Cerebellar cortex (tissue), 1 donor: Measurements from ENCODE around the gene IMPACT.
A peak's percentile ranks its signal among the peaks of the same experiment; 100 is the strongest.

ENCODE experiments used
- DNase-seq: peaks from one replicate; pipeline ENCODE4 v3.0.0-alpha.2; 2015; ENCODE audit warnings: low spot score

Gene IMPACT

DNA sequence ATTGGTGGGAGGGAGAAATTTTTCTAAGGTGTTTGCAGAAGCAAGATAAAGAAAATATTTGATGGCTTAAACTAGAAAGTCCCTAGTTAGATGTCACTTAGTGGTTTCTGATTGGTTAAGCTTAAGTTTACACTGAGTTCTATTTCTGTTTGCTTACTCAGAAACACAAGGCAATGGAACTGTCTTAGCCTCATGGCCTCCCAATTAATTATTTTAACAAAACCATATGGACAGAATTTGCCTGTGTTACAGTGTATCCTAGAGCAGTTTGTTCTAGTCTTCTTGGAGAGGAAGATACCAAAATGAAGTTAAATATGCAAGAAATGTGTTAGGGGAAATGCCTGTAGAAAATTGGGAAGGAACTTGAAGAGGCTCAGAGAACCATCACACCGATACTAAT lies 4.6 kb upstream of the IMPACT start:
- no peak for DNase-seq

DNA sequence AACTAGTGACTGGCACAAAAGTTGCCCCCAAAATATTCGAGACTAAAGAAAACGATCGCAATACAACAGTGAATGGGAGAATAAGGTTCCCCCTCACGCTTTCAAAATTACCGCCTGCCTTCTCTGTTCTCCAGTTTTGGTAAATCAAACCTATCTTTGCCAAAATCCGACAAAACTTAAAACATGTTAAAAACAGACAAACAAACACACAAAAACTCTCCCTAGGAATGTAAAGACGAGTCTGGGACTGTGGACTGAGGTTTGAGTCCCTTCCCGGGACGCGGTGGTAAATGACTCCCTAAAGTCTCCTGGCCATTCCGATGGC lies 435 bp upstream of the IMPACT start:
- no peak for DNase-seq

DNA sequence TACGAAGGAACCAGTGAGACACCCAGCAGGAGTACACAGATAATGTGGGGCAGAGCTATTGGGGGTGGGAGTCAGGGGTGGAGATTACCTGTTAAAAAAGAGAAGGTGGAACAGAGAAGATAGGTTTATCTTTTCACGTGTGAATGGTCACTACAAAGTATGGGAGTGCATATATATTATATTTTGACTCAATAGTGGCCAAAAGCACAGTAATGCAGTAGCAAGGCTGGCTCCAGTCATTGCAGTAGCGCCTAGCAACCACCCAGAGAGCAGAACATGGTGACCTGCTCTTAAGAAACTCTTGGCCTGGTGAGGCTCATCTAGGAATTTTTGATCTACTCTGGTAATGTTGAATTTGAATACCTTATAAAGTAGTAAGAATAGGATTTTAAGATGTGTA lies 1.0 kb downstream of the IMPACT start:
- no peak for DNase-seq

DNA sequence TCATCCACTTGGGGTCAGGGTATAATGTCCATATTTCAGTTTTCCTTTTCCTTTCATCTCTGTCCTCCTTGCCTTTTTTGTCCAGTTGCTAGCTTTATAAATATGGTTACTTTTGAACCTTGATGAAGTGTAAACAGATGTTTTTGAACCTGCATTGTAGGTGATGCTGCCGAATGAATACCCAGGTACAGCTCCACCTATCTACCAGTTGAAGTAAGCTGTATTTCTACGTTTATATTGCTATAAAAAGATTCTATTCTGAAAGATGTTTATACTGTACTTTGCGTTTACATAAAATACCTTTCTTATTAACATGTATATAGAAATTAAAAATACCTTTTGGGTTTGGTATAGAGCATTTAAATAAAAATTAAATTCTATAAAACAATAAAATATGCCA lies 2.2 kb downstream of the IMPACT start:
- DNase-seq = no peak

DNA sequence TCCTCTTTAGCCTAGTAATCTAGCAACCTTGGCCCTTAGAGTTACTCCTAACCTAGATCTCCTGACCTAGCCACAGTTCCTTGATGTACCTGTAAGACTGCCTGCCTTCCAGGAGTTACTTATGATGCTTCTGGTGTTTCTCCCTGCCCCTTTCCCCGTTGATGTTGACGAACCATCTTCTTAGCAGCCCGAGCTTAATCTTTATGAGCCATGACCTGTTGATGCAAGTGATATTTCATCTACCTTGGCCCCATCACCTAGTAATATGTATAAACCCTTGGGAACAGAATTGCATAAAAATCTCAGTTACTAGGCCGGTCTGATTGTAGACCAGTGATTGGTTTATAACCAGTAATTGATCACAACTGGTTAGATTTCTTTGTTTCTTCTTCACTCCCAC lies 2.7 kb downstream of the IMPACT start:
- DNase-seq = no peak

DNA sequence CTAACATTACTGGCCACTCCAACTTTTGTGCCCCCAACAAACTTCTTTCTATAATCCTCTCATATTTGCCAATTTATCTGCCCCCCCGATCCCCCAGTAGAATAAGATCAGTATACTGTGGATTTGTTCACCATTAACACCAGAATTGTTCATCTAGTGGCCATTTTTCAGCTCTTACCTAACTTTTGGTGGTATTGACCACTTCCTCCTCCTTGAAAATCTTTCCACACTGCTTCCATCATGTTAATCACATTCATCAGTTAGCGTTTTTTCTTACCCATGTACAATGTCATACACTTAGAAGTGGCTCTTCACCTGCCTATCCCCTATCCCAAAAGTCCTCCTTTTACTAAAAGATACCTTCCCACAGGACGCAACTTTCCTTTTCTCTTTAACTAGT lies 6.1 kb downstream of the IMPACT start:
- no peak for DNase-seq

DNA sequence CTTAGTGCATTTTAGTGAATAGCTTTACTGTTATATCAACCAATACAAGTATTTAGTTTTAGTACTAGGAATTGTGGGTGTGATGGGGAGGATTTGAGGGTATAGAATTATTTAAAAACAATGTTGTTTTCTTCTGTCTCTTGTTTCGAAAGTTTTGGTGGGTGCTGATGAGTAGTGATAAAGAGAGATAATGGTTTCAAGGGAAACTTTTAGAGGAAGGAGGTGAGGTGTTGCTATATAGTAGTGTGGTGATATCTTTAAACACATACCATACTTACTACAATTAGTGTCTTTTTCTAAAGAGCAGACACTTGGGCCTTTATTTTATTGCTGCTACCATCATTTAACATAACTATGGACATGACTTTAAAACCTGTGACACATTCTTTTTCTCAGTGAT lies 10.5 kb downstream of the IMPACT start:
- DNase-seq = no peak

DNA sequence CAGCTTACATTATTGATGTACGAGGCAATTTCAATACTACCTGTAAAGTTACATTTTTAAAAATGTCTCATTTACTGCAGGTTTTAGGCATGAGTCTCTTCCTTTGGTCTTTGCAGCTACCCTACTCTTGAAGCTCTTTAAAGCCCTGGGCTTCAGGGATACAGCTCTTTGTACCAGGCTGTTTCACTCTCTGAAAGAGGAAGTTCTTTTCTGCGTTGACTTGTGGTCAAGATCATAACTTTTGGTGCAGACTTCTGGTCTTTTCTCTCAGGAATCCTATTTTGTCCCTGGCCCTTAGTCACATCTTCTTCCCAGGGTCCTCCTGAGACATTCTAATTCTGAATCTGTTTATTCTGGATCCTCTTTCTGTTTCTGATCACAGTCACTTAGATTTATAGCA lies 17.4 kb downstream of the IMPACT start:
- DNase-seq = no peak

DNA sequence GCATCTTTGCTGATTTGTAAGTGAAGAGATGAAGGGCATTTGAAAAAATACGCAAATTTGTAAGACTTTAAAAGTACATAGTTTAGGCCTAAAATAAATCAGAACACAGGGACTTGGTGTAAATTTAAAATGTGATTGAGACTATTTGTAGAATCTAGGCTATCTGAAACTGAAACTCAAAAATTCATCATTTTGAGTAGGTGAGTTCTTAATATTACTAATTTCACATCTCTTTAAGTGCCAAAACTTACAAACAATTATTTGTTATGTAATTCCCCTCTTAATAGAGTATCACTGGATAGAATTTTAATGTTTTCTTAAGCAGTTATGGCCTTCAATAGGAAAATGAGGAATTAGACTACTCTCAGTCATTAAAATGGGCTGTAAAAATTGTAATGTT lies 20.0 kb downstream of the IMPACT start:
- no peak for DNase-seq

DNA sequence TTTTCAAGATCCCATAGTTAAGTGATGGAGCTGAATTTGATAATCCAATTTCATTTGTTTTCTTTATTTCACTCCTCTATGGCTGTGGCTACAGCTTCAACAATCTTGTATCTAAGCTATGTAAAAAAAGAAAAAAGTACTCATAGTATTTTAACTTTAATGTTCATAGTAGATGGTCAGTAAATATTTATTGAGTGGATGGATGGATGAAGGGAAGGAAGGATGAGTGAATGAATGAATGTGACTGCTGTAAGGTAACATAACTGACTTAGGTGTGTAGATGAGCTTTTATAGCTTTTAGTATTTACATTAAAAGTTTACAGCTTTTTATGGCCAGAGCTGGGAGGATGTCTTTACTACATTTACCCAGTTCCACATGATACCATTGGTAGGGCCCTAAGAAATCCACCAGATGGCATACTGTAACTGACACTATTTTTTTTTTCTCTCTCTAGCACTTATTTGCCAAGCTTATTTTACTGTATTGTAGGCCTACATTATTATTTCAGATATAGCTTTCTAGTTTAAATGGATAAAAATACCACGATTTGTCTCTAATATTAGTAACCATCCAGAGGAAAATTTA lies 20.6 kb downstream of the IMPACT start:
- peak; percentile 13 for DNase-seq

DNA sequence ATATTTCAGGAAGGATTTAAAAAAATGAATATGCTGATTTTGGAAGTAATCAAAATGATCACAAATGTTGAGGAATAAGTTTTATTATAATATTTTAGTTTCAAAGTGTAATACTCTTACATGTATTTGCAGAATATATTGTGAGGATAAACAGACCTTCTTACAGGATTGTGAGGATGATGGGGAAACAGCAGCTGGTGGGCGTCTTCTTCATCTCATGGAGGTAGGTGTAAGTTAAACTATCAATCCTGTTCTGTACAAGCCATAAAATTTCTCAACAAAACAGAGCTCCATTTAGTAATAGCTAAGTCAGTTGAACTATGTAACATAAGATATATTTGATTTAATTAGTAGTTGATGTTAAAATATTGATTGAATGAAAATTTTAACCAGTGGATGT lies 21.5 kb downstream of the IMPACT start:
- DNase-seq = no peak

DNA sequence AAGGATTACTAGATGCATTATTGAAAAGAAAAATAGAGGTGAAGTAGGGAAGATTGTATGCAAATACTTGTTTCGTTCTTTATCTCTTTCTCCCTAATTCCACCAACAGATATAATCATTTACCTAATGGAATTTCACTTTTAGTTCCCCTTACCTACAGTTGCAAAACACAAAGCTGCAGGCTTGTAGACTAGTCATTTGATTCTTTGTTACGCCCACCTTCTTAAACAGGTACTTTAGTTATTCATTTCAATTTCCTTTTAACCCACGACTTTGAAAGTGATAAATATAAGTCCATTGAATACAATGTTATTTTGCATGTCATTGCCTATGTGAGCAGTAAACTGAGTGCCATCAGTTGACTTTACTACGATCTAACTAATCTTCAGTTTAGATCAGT lies 30.1 kb downstream of the IMPACT start:
- DNase-seq = no peak

DNA sequence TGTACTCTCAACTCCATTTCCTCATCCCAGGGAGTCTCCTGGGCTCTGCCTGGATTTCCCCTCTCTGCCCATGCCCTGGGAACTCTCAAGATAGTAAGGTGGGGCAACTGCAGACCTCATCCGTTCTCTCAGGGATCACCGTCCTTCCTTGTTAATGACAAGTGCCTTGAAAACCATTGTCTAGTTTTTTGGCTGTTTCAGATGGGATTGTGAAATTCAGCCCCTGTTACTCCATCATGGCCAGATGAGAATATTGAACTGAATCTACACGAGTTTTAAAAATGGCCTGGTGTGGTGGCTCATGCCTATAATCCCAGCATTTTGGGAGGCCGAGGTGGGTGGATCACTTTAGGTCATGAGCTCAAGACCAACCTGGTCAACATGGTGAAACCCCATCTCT lies 33.3 kb downstream of the IMPACT start:
- no peak for DNase-seq

DNA sequence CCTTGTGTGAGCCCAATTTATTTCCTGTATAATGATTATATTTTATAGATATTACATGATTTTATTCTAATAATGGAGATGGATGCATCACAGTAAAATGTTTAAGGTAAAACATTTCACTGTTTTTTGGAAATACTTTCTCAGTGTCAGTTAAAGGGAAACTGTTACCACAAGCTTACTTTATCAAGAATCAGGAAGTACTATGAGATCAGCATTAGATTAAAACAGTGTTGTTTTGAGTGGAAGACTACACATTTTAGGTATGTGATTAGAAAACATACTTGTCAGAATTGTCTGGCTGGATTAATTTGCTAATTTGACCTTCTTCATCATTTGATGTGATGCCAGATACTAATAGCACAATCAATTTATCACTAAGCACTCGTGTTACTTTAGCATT lies 33.9 kb downstream of the IMPACT start, which contains the start of gene HRH4:
TSS of gene HRH4 (plus strand) at position 250 of the 400 bp plus-strand sequence. CDS start at position 342, 92 bp downstream.
- no peak for DNase-seq

DNA sequence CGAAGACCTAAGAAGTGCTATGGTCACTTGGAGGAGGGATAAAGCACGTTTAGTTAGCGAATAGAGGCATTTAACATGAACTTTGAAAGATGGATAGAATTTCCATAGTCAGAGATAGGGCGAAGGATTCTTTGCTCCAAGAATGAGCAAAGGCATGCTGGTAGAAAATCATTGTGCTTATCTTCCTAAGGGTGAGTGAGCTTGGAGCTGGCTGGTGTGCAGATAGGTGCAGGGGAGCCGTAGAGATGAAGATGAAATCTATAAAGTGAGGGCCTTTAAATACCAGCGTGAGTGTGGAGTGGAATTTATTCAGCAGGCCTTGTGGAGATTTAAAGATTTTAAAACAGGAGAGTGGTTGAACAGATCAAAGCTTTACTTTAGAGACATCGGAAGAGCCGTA lies 35.5 kb downstream of the IMPACT start:
- DNase-seq = no peak

DNA sequence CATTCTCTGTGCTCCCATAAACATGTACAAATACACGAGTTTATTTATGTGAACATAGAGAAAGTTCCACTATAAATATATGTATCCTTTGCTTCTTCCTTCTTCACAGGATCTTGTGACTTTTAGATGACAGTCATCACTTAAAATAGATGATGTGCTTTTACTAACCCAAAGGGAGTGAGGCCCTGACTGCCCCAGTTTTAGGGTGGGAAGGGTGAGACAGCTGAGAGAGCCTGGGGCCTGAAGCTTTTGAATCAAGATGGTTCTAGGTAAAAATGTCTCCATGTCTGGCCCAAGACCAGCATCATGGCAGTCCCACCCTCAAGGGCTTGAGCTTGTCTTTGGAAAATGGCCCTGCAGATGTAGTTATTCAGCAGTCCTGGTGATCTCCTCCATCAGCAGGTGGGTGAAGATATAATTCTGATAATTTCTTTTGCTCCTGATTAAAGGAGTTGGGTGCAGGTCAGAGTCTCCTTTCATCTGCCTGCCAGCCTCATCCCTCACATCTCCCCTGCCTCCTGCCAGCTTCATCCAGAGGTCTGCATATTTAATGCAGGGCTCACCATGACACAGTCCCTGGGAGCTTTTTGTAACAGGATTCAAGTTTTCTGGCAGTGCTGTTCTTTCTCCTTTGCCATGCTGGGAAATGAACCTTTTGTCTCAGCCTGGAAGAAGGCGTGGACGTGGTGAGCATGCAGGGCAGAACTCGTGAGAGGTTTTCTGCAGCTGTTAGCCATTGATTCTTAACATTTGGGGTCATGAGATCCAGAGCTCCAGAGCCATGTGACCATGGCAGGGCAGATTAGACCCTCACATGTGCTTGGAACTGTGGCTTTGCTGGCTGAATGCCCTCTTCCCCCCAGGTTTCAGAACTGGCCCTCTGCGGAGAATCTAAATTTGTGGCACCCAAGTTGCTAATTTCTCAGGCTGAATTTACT lies 36.6 kb downstream of the IMPACT start:
- no peak for DNase-seq

DNA sequence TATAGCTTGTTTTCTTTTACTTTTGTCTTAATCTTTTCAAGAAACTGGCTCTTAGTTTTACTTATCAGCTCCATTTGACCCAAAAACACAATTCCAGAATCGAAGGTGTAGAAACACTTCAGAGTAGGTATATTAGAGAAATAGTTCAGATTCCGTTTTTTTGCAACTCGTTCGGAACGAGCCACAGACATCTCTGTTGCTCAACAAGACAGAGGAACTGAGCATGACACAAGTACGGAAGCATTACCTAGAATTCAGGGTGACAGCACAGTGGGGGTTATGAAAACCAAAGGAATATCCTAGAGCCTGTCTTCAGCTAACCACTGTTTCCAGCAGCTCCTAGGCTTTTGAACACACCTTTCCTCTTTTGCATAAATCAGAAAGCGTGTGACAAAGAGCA lies 39.0 kb downstream of the IMPACT start:
- DNase-seq = no peak

DNA sequence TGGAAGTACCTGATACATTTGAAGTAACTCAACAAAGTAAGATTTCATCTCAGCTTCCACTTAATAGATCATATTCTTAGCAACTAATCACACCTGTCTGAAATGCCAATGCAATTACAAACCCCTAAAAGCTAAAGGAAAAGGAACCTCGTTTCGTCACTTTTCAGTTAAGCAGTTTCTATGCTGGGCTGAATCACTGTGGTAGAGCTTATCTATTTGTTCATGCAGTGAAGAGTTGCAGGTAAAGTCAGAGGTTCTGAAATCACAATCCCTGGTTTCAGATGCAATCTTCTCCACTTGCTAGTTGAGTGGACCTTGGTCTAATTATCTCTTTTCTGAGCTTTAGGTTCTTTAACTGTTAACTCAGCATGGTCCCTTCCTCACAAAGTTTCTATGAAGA lies 40.3 kb downstream of the IMPACT start:
- no peak for DNase-seq

DNA sequence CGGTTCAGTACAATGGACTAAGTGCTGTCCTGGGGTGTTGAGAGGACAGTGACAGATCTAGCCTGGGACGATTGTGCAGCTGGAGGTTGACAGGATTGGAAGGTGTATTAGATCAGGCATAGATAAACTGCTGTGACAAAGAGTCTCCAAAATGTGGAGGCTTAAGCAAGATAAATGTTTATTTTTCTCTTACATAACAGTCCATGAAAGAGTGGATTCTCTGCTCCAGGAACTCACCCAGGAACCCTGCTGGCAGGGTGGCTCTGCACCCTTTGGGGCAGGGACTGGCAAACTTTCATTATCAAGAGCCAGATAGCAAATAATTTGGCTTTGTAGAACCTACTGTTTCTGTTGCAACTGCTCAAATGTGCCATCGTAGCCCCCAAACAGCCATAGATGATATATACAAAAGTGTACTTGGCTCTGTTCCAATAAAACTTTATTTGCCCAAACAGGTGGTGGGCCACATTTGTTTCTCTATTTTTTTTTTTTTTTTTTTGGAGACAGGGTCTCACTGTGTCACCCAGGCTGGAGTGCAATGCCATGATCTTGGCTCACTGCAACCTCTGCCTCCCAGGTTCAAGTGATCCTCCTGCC lies 43.6 kb downstream of the IMPACT start:
- DNase-seq = no peak

DNA sequence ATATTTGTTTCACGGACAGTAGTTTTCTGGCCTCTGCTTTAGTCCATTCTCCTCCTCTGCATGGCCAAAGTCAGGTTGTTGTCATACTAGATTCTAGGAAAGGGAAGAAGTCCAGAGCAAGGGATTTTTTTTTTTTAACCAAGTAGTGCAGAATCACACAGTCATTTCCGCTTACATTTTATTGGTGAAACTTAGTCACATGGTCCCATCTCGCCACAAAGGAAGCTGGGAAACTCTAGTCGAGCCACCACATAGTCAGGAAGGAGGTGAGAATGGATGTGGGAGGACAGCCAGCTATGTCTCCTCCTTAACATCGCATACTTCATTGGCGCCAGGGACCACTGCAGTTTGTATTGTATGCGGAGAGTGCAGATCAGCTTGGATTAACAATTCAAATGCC lies 44.3 kb downstream of the IMPACT start:
- DNase-seq = no peak

DNA sequence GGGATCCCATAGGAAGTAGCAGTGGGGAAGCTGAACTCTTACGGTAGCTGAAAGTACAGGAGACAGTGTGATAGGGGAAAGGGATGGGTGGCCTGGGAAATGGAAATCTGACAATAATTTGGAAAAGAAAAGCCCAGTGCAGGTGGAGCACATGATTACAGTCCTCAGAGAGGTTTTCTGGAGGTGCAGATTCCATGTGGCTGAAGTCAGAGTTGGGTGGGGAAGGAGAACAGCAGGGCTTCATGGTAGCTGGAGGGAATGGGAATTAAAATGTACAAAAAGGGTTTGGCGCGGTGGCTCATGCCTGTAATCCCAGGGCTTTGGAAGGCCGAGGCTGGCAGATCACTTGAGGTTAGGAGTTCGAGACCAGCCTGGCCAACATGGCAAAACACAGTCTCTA lies 46.1 kb downstream of the IMPACT start:
- no peak for DNase-seq

DNA sequence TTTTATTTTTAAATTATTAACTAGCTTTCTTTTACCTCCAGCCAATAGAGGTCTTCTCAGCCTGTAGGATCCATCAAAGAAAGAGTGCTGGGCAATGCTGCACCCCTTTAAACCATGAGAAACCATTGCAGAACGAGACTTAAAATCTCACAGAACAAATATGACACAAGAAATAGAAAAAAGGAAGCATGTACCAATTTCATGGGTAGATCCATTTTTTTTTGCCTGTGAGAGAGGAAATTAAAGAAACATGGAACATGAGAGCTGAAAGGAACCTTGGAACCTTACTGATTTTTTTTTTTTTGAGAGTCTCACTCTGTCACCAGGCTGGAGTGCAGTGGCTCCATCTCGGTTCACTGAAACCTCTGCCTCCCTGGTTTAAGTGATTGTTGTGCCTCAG lies 47.9 kb downstream of the IMPACT start:
- no peak for DNase-seq

DNA sequence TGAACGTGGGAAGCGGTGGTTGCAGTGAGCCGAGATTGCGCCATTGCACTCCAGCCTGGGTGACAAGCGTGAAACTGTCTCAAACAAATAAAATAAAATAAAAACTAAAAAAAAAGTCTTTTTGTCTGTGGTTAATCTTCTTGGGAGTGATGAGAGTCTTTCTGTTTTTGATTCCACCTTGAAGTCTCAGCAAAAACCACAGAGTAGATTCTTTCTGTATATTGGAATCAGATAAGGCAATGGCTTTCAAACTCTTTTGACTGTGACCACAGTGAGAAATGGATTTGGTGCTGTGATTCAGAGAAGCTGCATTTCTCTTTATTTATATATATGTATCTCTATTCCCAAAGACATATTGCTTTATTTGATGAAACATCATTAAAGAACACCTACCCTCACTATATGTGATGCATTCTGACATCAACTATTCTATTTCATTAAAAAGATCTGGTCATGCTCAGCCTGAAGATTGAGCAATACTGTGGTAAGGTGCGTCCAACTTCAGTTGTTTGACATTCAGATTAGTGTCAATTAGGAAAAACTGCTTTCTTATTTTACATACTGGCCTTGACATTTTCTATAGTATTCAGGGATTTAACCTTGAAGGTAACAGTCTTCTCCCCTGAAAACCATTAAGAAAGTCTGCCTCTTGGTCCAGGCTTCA lies 49.6 kb downstream of the IMPACT start:
- DNase-seq = no peak
